Right atrium auricular region (tissue), 2 donors: ENCODE results near the gene ATP23. TPM values are rescaled to one million over a fixed set of nuclear protein-coding genes. Genes with fewer than 3 reads are reported as not detected.

Source experiments
- DNase-seq: peaks from one replicate; pipeline ENCODE4 v3.0.0-alpha.2; 2019; ENCODE audit warnings: low spot score
- H3K27ac ChIP-seq, 2 donors: fragments of 200-600 bp; sonication (generic); 1 replicate in 1 of 2; 2 replicates in 1 of 2; pipeline ENCODE4 v1.5.1; 2016 to 2019
- H3K27me3 ChIP-seq, 2 donors: fragments of 200-600 bp; sonication (generic); one replicate each; pipeline versions ENCODE4 v1.5.1 to v1.6.0; 2017 to 2019
- H3K36me3 ChIP-seq: fragments of 200-600 bp; sonication (generic); one replicate; pipeline ENCODE4 v1.5.1; 2016
- H3K4me1 ChIP-seq, 2 donors: fragments of 200-600 bp; sonication (generic); one replicate each; pipeline versions ENCODE4 v1.5.1 to v1.6.0; 2017 to 2019
- H3K4me3 ChIP-seq, 2 donors: fragments of 200-600 bp; sonication (generic); 1 replicate in 1 of 2; 2 replicates in 1 of 2; pipeline ENCODE4 v1.5.1; 2017 to 2019; ENCODE audit warnings: mild to moderate bottlenecking in 1 of 2, moderate library complexity in 1 of 2
- H3K9me3 ChIP-seq, 2 donors: fragments of 200-600 bp; sonication (generic); one replicate each; pipeline ENCODE4 v1.5.1; 2019
- total RNA-seq, 2 donors: library from RNA; depleted of rRNA; stranded (reverse); fragments of >200 nt; gene quantifications; one replicate each; pipeline ENCODE4 v1.1.0, GENCODE V29; 2016
- TF ChIP-seq, protein P1 (sequence below), 2 donors: fragments of 200-600 bp; sonication (generic); IDR thresholded peaks; one replicate each; pipeline ENCODE4 v1.5.1; 2019; ENCODE audit warnings: antibody characterized with exemption in 2 of 2

Gene ATP23
- total RNA-seq, 2 donors from 2014 or later = 2.6 to 6.0 TPM

DNA sequence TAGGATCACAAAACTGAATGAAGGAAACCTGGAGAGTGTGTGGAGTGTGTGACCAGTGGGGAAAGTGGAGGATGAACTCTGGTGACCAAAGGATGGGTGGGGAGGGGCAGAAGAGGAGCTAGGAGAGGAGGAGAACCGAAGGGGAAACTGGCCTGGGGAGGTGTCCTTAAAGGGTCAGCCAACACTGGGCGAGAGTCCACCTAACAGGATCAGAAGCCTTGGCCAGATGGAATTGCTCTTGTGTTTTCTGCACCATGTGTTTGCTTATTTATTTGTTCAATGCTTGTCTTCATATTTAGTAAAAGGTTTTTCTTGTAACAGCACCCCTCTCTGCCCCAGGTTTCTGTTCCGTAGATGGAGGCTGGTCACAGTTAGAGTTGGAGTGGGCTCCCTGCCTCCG is 34.5 kb upstream of the ATP23 start:
- no peaks in the 10 kb centered on the region for H3K36me3 ChIP-seq
- H3K9me3 ChIP-seq = no peaks in the 10 kb centered on the region
- no peak overlapping the region for H3K27ac ChIP-seq
- DNase-seq = no peak
- no peak overlapping the region for H3K4me3 ChIP-seq
- H3K27me3 ChIP-seq = no peaks in the 10 kb centered on the region
- peaks cover 4 to 9% of the 10 kb centered on the region in 2 donors for H3K4me1 ChIP-seq
- TF ChIP-seq, protein P1, sequence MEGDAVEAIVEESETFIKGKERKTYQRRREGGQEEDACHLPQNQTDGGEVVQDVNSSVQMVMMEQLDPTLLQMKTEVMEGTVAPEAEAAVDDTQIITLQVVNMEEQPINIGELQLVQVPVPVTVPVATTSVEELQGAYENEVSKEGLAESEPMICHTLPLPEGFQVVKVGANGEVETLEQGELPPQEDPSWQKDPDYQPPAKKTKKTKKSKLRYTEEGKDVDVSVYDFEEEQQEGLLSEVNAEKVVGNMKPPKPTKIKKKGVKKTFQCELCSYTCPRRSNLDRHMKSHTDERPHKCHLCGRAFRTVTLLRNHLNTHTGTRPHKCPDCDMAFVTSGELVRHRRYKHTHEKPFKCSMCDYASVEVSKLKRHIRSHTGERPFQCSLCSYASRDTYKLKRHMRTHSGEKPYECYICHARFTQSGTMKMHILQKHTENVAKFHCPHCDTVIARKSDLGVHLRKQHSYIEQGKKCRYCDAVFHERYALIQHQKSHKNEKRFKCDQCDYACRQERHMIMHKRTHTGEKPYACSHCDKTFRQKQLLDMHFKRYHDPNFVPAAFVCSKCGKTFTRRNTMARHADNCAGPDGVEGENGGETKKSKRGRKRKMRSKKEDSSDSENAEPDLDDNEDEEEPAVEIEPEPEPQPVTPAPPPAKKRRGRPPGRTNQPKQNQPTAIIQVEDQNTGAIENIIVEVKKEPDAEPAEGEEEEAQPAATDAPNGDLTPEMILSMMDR (IDR thresholded peaks at IDR 0.05) = no peak

DNA sequence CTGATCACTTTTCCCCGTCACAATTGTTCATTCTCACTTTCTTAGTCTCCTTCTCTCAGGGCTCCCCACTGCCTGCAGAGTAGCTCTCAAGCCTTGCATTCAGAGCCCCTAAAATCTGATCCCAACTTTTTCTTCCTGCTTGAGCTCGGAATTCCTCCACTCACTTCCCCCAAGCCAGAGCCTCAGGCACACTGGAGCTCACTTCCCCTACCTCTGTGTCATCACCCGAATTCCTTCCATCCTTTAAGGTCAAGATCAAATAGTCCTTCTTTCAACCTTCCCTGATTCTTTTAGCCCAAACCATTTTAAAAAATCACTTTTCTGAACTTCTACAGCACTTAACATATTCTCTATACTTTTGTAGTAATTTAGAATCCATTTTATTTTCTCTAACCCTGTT is 34.1 kb upstream of the ATP23 start:
- Histone ChIP-seq H3K27ac (no peak overlapping the region), H3K9me3 (no peaks in the 10 kb centered on the region), H3K4me3 (no peak overlapping the region), H3K36me3 (no peaks in the 10 kb centered on the region), H3K27me3 (no peaks in the 10 kb centered on the region), H3K4me1 (peaks cover 4 to 9% of the 10 kb centered on the region in 2 donors)
- TF ChIP-seq, protein P1 (IDR thresholded peaks at IDR 0.05) = no peak
- DNase-seq = no peak

DNA sequence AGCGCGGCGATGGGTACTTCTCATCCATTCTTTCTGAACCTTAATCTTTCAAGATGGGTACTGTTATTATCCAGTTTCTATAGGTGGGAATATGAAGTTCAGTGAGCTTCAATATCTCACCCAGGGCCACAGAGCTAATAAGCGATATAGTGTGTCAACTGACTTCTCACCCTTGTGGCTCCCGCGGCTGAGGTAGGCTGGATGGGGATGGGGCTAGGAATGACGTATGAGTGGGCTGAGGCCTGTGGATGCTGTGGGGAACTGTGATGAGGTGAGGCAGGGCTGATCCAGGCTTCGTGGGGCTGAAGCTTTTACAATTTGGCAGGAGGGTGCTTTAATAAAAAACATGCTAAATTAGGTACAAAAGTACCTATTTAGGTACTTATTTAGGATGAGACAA is 32.9 kb upstream of the ATP23 start:
- Histone ChIP-seq H3K9me3 (no peaks in the 10 kb centered on the region), H3K36me3 (no peaks in the 10 kb centered on the region), H3K4me1 (peaks cover 4 to 9% of the 10 kb centered on the region in 2 donors), H3K27me3 (no peaks in the 10 kb centered on the region), H3K4me3 (no peak overlapping the region), H3K27ac (no peak overlapping the region)
- no peak for DNase-seq
- TF ChIP-seq, protein P1 (IDR thresholded peaks at IDR 0.05) = no peak

GRCh38 chr12:57909056-57909455 is 32.3 kb upstream of the ATP23 start:
- H3K27ac ChIP-seq = no peak overlapping the region
- DNase-seq = no peak
- TF ChIP-seq, protein P1 (IDR thresholded peaks at IDR 0.05) = no peak
- H3K27me3 ChIP-seq = no peaks in the 10 kb centered on the region
- no peaks in the 10 kb centered on the region for H3K9me3 ChIP-seq
- H3K36me3 ChIP-seq = no peaks in the 10 kb centered on the region
- H3K4me1 ChIP-seq = peaks cover 4 to 9% of the 10 kb centered on the region in 2 donors
- no peak overlapping the region for H3K4me3 ChIP-seq

DNA sequence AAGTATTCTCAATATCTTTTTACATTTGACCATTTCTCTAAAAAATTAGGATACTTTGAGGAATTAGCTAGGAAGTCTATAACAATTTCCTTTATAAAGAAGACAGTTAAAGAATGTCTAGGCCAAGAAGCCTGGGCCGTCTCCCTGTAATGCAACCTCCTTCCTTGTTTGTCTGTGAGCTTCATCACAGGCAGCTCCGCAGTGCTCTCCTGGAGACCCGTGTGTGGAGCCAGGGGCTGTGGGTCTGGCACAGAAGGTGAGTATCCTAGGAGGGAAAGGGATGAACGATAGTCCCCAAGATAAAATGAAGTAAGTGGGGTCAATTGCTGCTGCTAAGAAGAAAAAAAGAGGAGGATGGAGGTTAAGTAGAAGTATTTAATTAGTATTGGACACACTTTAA is 31.8 kb upstream of the ATP23 start:
- TF ChIP-seq, protein P1 (IDR thresholded peaks at IDR 0.05) = no peak
- DNase-seq = no peak
- H3K27me3 ChIP-seq = no peaks in the 10 kb centered on the region
- H3K4me1 ChIP-seq = peaks cover 4 to 9% of the 10 kb centered on the region in 2 donors
- no peaks in the 10 kb centered on the region for H3K9me3 ChIP-seq
- no peak overlapping the region for H3K27ac ChIP-seq
- H3K36me3 ChIP-seq = no peaks in the 10 kb centered on the region
- H3K4me3 ChIP-seq = no peak overlapping the region

DNA sequence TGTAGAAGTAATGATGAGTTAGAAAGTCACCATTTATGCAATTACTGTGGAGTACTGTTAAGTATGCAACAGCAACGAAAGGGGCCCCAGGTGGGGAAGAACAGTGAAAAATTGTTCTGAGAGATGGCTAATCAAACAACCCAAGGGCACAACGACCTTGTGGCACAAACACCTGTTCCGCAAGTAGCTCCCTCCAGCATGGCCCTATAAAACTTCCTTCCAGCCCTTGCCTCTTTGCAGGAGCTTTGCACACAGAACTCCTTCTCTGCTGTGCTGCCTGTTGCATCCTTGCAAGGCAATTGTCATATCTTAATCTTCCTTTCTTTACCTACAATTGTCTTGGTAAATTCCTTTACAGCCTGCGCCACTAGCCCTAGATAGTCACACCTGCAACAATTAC is 23.2 kb upstream of the ATP23 start:
- DNase-seq = no peak
- no peaks in the 10 kb centered on the region for H3K9me3 ChIP-seq
- TF ChIP-seq, protein P1 (IDR thresholded peaks at IDR 0.05) = no peak
- H3K27me3 ChIP-seq = no peaks in the 10 kb centered on the region
- H3K27ac ChIP-seq = no peak overlapping the region
- H3K4me3 ChIP-seq = no peak overlapping the region
- H3K36me3 ChIP-seq = no peaks in the 10 kb centered on the region
- no peaks in the 10 kb centered on the region for H3K4me1 ChIP-seq
